Left lobe of liver (tissue), 2 donors: ENCODE measurements around the gene BPIFA2. TPM values are rescaled to one million over a fixed set of nuclear protein-coding genes. Genes with fewer than 3 reads are reported as not detected.

ENCODE experiments used
- ATAC-seq: fragments of 200-7000 bp; cut with Tn5 transposase; one replicate; pipeline ENCODE4 v1.9.1; 2020; ENCODE audit warnings: mild to moderate bottlenecking, moderate library complexity
- DNase-seq: peaks from one replicate; pipeline ENCODE4 v3.0.0-alpha.2; 2020; ENCODE audit warnings: low spot score
- total RNA-seq: library from RNA; stranded (reverse); gene quantifications from one replicate; pipeline ENCODE4 v1.2.1, GENCODE V29; 2021
- donor health status: DM: no; HTN: no; CAD: no; lungs with moderate emphysema.
- donor health status: DM: no; HTN: yes; CAD: no.

The BPIFA2 gene
- total RNA-seq, 1 donor from 2014 or later, result not detected

GRCh38 chr20:33191955-33192354 is 24.0 kb downstream of the BPIFA2 start:
- DNase-seq (no peak), ATAC-seq (peak; percentile 18)

- ATAC-seq (no peak), DNase-seq (no peak)
Observed at GRCh38 chr20:33192912-33193501, 25.0 kb downstream of the BPIFA2 start.

- ATAC-seq, result no peak
- no peak for DNase-seq
Observed at GRCh38 chr20:33199026-33199425, 31.1 kb downstream of the BPIFA2 start.

- ATAC-seq (no peak), DNase-seq (no peak)
Observed at GRCh38 chr20:33202451-33202850, 34.5 kb downstream of the BPIFA2 start.

- DNase-seq, result no peak
- ATAC-seq, result no peak
Observed at GRCh38 chr20:33203444-33203843, 35.5 kb downstream of the BPIFA2 start.

- DNase-seq, result peak; percentile 63
- ATAC-seq, result peak; percentile 87
Observed at GRCh38 chr20:33209789-33210188, 41.8 kb downstream of the BPIFA2 start.

- no peak for ATAC-seq
- no peak for DNase-seq
Observed at GRCh38 chr20:33210371-33210770, 42.4 kb downstream of the BPIFA2 start.

GRCh38 chr20:33211817-33212424 is 44.0 kb downstream of the BPIFA2 start:
- DNase-seq, result peak; percentile 58
- ATAC-seq, result peak; percentile 94

GRCh38 chr20:33217052-33217451 is 49.1 kb downstream of the BPIFA2 start, which contains the start of gene BPIFA3:
BPIFA3 (plus strand) TSS chr20:33217352; CDS start chr20:33217537, 185 bp downstream.
- DNase-seq (no peak), ATAC-seq (no peak)

GRCh38 chr20:33224399-33224798 is 56.4 kb downstream of the BPIFA2 start:
- DNase-seq (no peak), ATAC-seq (no peak)

GRCh38 chr20:33229843-33230242 is 61.9 kb downstream of the BPIFA2 start:
- no peak for DNase-seq
- no peak for ATAC-seq

Other genes with a start within 250 kb of the BPIFA2 start
- not detected for gene SUN5, start 163.7 kb upstream of the BPIFA2 start, total RNA-seq
- 0.18 TPM for gene BPIFB2, start 160.5 kb upstream of the BPIFA2 start, total RNA-seq
- gene BPIFB6, start 136.5 kb upstream of the BPIFA2 start, total RNA-seq, result not detected
- not detected for gene BPIFB3, start 114.3 kb upstream of the BPIFA2 start, total RNA-seq
- gene BPIFB4, start 88.5 kb upstream of the BPIFA2 start, total RNA-seq, result not detected
- gene BPIFA3, start 49.2 kb downstream of the BPIFA2 start, total RNA-seq, result not detected
- gene BPIFA1, start 67.8 kb downstream of the BPIFA2 start, total RNA-seq, result not detected
- 0.18 TPM for gene BPIFB1, start 115.1 kb downstream of the BPIFA2 start, total RNA-seq
- gene CDK5RAP1, start 233.4 kb downstream of the BPIFA2 start, total RNA-seq, result 17.0 TPM